Muscle layer of duodenum (tissue), 2 donors: ENCODE results near the gene CDCA8.
"Not testable (repeated sequence)": the region's sequence is repeated elsewhere in the genome, so short reads cannot be mapped to it uniquely, and the experiment has no call there.

Source experiments
- H3K27ac ChIP-seq: one replicate; pipeline ENCODE4 v1.7.0; 2013; ENCODE audit warnings: mild to moderate bottlenecking, low read length
- H3K27me3 ChIP-seq: one replicate; pipeline ENCODE4 v1.7.0; 2013; ENCODE audit warnings: low read depth, mild to moderate bottlenecking, control low read depth, low read length
- H3K36me3 ChIP-seq, 2 donors: one replicate each; pipeline ENCODE4 v1.7.0; 2013; ENCODE audit warnings: low read length in 2 of 2, control low read depth in 1 of 2, mild to moderate bottlenecking in 1 of 2; ENCODE audit not compliant: insufficient read depth in 2 of 2, control insufficient read depth in 1 of 2
- H3K4me1 ChIP-seq, 2 donors: one replicate each; pipeline ENCODE4 v1.7.0; 2013; ENCODE audit warnings: low read length in 2 of 2, mild to moderate bottlenecking in 2 of 2, control low read depth in 1 of 2, moderate library complexity in 1 of 2; ENCODE audit not compliant: insufficient read depth in 2 of 2, control insufficient read depth in 1 of 2
- H3K4me3 ChIP-seq, 2 donors: one replicate each; pipeline ENCODE4 v1.7.0; 2013; ENCODE audit warnings: low read length in 2 of 2, low read depth in 1 of 2, mild to moderate bottlenecking in 1 of 2
- H3K9me3 ChIP-seq, 2 donors: one replicate each; pipeline ENCODE4 v1.7.0; 2013; ENCODE audit warnings: low read length in 2 of 2, control low read depth in 1 of 2, mild to moderate bottlenecking in 1 of 2; ENCODE audit not compliant: control insufficient read depth in 1 of 2
- donor health status: healthy.

The CDCA8 gene

DNA sequence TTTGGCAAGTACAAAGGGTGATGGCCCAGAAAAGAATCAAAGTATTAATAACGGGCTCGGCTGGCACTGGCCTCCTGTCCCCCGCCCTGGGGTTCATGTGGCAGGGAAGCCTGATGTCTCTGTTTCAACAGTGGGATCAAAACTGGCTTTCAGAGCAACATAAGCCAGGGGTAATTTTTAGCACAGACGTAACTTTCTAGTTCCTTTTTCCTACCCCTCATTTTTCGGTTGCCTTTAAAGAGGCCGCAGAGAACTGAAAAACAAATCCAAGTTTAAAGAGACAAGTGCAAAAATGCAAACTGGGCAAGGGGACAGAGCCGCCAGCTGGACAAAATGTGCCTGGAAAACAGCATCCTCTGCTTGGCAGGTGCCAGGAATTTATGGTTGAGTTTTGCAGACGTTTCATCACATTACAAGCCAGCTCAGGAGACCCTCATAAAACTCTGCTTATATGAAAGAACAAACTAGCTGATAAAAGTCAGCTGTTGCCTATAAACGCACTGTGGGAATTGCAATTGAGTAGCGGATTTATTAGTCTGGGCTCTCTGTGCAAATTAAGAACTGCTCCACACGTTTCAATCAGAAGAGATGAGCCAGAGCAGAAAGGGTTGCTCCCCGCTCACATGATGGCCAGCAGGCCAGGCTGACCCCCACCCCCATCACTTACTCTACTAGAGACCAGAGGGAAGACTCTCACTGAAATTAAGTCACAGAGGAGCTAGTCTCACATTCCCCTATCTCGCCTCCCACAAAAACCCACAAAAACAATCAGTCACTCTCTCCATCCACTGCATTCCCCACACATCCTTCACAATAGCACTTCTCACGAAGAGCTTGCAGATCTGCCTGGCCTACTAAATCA, 15.8 kb upstream of the CDCA8 start:
- no peaks in the 10 kb centered on the region for H3K9me3 ChIP-seq
- H3K4me3 ChIP-seq, result no peak overlapping the region
- peak overlapping the region; percentile 64 for H3K27ac ChIP-seq
- peaks cover 0 to 6% of the 10 kb centered on the region in 2 donors for H3K4me1 ChIP-seq
- no peaks in the 10 kb centered on the region for H3K36me3 ChIP-seq
- H3K27me3 ChIP-seq, result no peaks in the 10 kb centered on the region

DNA sequence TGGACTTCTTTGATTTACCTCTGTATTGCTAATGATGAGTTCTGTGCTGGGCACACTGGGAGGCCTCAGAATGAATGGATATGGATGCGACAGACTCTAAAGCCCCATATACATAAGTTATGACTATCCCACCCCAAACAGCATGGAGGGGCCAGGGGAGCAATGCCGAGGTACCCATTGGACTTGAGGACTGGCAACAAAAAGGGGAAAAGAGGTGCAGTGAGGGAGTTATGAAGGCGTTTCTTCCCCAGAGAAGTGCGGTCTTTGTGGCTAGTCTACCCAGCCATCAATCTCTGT, 15.2 kb upstream of the CDCA8 start:
- H3K27me3 ChIP-seq, result no peaks in the 10 kb centered on the region
- no peak overlapping the region for H3K27ac ChIP-seq
- no peaks in the 10 kb centered on the region for H3K9me3 ChIP-seq
- H3K36me3 ChIP-seq, result no peaks in the 10 kb centered on the region
- no peak overlapping the region for H3K4me3 ChIP-seq
- H3K4me1 ChIP-seq, result peaks cover 0 to 6% of the 10 kb centered on the region in 2 donors

DNA sequence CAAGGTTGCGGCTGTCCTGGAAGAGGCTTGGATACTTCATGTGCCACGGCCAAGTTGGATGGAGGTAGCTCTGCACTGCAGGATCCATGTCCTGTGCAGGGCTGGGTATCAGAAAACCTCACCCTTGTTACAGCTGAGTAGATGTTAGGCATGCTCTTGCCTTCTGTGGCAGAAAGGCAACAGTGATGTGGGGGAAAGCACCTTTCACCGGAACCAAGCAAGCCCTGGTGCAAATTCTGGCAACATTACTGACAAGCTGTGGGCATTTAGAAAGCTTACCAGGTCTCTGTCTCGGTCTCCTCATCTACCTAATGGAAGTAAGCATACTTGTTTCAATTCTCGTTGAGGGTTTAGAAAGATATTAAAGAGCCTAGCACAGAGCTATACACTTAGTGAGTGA, 14.5 kb upstream of the CDCA8 start:
- H3K4me3 ChIP-seq, result no peak overlapping the region
- H3K36me3 ChIP-seq, result peaks cover 0 to 3% of the 10 kb centered on the region in 2 donors
- no peaks in the 10 kb centered on the region for H3K9me3 ChIP-seq
- H3K27ac ChIP-seq, result no peak overlapping the region
- H3K27me3 ChIP-seq, result no peaks in the 10 kb centered on the region
- peaks cover 0 to 6% of the 10 kb centered on the region in 2 donors for H3K4me1 ChIP-seq

GRCh38 chr1:37680933-37681332, 11.4 kb upstream of the CDCA8 start:
- Histone ChIP-seq H3K9me3 (no peaks in the 10 kb centered on the region), H3K27me3 (no peaks in the 10 kb centered on the region), H3K4me1 (peaks cover 0 to 6% of the 10 kb centered on the region in 2 donors), H3K27ac (no peak overlapping the region), H3K36me3 (peaks cover 12 to 33% of the 10 kb centered on the region in 2 donors), H3K4me3 (no peak overlapping the region)

DNA sequence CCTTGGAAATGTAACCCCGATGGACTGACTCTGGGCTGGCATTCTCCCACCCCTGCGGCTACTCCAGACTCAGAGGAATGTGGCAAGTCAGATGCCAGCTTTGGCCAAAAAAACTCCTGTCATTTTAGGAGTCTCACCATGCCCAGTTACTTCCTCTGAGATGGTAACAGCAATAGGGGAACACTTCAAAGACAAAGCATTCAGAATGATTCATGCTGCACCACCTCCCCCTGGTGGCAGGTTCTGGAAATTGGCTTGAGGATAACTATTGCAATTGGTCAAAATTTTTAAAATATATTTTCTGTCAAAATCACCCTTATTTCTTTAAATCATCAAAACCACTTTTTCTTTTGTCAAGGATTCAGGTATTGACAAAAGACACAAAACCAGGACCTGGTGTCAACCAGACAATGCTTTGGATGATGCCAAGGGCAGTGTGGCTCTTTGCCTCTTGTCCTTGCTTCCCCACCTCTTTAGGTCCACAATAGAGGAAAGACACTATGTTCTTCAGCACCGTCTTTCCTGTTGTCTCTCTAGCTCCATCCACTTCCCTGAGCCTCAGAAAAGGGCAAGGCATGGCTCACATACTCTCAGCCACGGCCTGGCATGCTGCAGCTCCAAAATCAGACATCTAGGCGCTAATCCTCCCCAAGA, 9.9 kb upstream of the CDCA8 start:
- Histone ChIP-seq H3K9me3 (no peaks in the 10 kb centered on the region), H3K4me3 (no peak overlapping the region), H3K27ac (no peak overlapping the region), H3K36me3 (peaks cover 18 to 41% of the 10 kb centered on the region in 2 donors), H3K4me1 (no peaks in the 10 kb centered on the region), H3K27me3 (no peaks in the 10 kb centered on the region)

DNA sequence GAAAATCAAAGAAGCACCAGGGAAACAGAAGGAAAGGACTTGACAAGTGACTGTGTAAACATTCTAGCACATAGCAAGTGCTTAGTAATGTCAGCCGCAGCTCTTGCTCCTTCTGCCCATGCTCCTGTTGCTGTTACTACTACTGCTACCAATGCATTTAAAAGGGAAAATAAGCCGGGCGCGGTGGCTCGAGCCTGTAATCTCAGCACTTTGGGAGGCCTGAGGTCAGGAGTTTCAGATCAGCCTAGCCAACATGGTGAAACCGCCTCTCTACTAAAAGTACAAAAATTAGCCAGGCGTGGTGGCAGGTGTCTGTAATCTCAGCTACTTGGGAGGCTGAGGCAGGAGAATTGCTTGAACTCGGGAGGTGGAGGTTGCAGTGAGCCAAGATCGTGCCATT, 8.1 kb upstream of the CDCA8 start:
- not testable (repeated sequence) for H3K4me3 ChIP-seq, H3K27me3 ChIP-seq, H3K9me3 ChIP-seq, H3K27ac ChIP-seq
- Histone ChIP-seq H3K36me3 (peaks cover 18 to 46% of the 10 kb centered on the region in 2 donors), H3K4me1 (peaks cover 4 to 12% of the 10 kb centered on the region in 2 donors)

- Histone ChIP-seq H3K4me3 (no peak overlapping the region), H3K4me1 (peaks cover 10 to 22% of the 10 kb centered on the region in 2 donors), H3K27me3 (no peaks in the 10 kb centered on the region), H3K9me3 (no peaks in the 10 kb centered on the region), H3K36me3 (peaks cover 18 to 46% of the 10 kb centered on the region in 2 donors), H3K27ac (no peak overlapping the region)
Measured at GRCh38 chr1:37685722-37686121, 6.6 kb upstream of the CDCA8 start.

GRCh38 chr1:37687764-37688163, 4.6 kb upstream of the CDCA8 start:
- Histone ChIP-seq H3K4me1 (peaks cover 17 to 34% of the 10 kb centered on the region in 2 donors), H3K36me3 (peaks cover 18 to 43% of the 10 kb centered on the region in 2 donors)
- not testable (repeated sequence) for H3K27ac ChIP-seq, H3K9me3 ChIP-seq, H3K4me3 ChIP-seq, H3K27me3 ChIP-seq

- Histone ChIP-seq H3K36me3 (peaks cover 12 to 31% of the 10 kb centered on the region in 2 donors), H3K4me3 (peak overlapping the region; percentile 91 to 99), H3K4me1 (peaks cover 17 to 36% of the 10 kb centered on the region in 2 donors), H3K27ac (no peak overlapping the region), H3K9me3 (no peaks in the 10 kb centered on the region), H3K27me3 (no peaks in the 10 kb centered on the region)
Measured at GRCh38 chr1:37688926-37689325, 3.4 kb upstream of the CDCA8 start.

- no peaks in the 10 kb centered on the region for H3K9me3 ChIP-seq
- peak overlapping the region; percentile 91 to 99 for H3K4me3 ChIP-seq
- H3K4me1 ChIP-seq, result peaks cover 17 to 36% of the 10 kb centered on the region in 2 donors
- no peaks in the 10 kb centered on the region for H3K27me3 ChIP-seq
- H3K27ac ChIP-seq, result peak overlapping the region; percentile 63
- H3K36me3 ChIP-seq, result peaks cover 0 to 6% of the 10 kb centered on the region in 2 donors
Measured at GRCh38 chr1:37691497-37692077, 729 bp upstream of the CDCA8 start.

DNA sequence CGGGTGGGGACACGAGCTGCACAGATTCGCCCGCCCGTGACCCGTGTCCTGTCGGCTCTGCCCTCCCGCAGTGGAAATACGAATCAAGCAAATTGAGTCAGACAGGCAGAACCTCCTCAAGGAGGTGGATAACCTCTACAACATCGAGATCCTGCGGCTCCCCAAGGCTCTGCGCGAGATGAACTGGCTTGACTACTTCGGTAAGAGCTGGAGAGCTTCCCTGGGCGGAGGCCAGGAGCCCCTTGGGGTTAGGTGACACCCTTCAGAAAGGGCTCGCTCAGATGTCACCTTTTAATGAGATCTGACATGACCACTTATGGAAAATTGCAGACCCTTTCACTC, 489 bp downstream of the CDCA8 start:
- H3K27ac ChIP-seq, result no peak overlapping the region

More for the DNA sequence above, 489 bp downstream of the CDCA8 start:
- Histone ChIP-seq H3K4me1 (peaks cover 17 to 36% of the 10 kb centered on the region in 2 donors), H3K36me3 (peaks cover 0 to 3% of the 10 kb centered on the region in 2 donors), H3K27me3 (no peaks in the 10 kb centered on the region), H3K4me3 (peak overlapping the region; percentile 91 to 99), H3K9me3 (no peaks in the 10 kb centered on the region)
